AG04450 (cell line): ENCODE data around the gene GABRD. TPM values are rescaled to one million over a fixed set of nuclear protein-coding genes. Genes with fewer than 3 reads are reported as not detected.

ENCODE experiments used
- CTCF ChIA-PET: fragments of 300-600, 350-600 bp; formaldehyde crosslinking; extraction: SDS; loops from one replicate; lab custom pipeline; 2022; ENCODE audit warnings: antibody characterized with exemption, inconsistent platforms; lab: Charles Lee
- POLR2A ChIA-PET: fragments of 350-600 bp; formaldehyde crosslinking; extraction: SDS; loops from one replicate; lab custom pipeline; 2021; ENCODE audit warnings: antibody characterized with exemption, inconsistent platforms; lab: Yijun Ruan, JAX
- DNase-seq: peaks from one replicate; pipeline ENCODE4 v3.0.0-alpha.2; 2011; ENCODE audit warnings: low read depth, low spot score
- H3K27ac ChIP-seq: one replicate; pipeline ENCODE4 v1.5.1; 2012; ENCODE audit warnings: low read depth, low read length, control low read depth
- H3K27me3 ChIP-seq: one replicate; pipeline ENCODE4 v1.6.0; 2012; ENCODE audit warnings: low read length; ENCODE audit not compliant: control insufficient read depth, insufficient read depth
- H3K4me3 ChIP-seq: 2 replicates; pipeline ENCODE4 v1.5.1; 2011; ENCODE audit warnings: mild to moderate bottlenecking, low read depth, low read length, control low read depth
- H3K9me3 ChIP-seq: 2 replicates; pipeline ENCODE4 v1.5.1; 2012; ENCODE audit warnings: low read length; ENCODE audit not compliant: control insufficient read depth, insufficient read depth
- polyA plus RNA-seq: library from polyadenylated mRNA; depleted of rRNA; stranded (reverse); fragments of >200 nt; gene quantifications from 2 replicates; pipeline ENCODE4 v1.2.3, GENCODE V29; 2011
- TF ChIP-seq, protein P1 (sequence below): IDR thresholded peaks from 2 replicates; pipeline ENCODE4 v1.5.1; 2011; ENCODE audit warnings: low read depth, low read length, control low read depth, inconsistent platforms

GABRD gene
- polyA plus RNA-seq, 1 experiment, result not detected

DNA sequence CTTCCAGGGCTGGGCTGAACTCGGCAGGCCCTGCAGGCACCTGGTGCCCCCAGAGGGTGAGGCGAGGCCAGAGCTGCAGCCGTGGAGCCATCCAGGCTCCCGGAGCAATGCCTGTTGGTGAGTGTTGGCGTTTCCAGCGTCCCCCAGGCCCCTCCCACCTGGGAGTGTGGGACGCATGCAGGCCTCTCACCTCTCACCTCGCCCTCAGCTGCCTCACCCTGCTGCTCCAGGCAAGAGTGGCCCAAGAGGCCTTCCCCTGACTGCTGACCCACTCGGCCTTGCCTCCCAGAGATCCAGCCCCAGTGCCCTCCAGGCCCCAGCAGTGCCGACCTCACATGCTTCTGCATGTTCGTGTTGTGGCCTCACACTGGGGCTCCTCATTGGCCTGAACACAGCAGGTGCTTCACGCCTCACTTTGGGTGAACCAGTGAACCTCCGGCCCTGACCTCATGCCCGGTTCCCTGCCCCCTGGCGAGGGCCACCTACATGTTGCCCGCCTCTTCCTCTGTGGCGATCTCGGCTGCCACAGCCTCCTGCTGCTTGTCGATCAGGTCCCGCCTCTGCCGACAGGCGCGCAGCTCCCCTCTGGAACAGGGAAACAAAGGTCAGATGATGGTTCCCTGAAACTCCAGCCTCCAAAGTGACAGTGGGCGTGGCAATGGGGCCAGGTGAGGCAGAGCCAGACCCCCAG is 32.5 kb upstream of the GABRD start:
- Histone ChIP-seq H3K4me3 (no peak overlapping the region), H3K9me3 (peaks cover 19% of the 10 kb centered on the region), H3K27me3 (peaks cover 11% of the 10 kb centered on the region), H3K27ac (no peak overlapping the region)
- CTCF ChIA-PET, result no interaction called here
- POLR2A ChIA-PET, result no interaction called here
- no peak for DNase-seq
- TF ChIP-seq, protein P1, sequence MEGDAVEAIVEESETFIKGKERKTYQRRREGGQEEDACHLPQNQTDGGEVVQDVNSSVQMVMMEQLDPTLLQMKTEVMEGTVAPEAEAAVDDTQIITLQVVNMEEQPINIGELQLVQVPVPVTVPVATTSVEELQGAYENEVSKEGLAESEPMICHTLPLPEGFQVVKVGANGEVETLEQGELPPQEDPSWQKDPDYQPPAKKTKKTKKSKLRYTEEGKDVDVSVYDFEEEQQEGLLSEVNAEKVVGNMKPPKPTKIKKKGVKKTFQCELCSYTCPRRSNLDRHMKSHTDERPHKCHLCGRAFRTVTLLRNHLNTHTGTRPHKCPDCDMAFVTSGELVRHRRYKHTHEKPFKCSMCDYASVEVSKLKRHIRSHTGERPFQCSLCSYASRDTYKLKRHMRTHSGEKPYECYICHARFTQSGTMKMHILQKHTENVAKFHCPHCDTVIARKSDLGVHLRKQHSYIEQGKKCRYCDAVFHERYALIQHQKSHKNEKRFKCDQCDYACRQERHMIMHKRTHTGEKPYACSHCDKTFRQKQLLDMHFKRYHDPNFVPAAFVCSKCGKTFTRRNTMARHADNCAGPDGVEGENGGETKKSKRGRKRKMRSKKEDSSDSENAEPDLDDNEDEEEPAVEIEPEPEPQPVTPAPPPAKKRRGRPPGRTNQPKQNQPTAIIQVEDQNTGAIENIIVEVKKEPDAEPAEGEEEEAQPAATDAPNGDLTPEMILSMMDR, result no peak

DNA sequence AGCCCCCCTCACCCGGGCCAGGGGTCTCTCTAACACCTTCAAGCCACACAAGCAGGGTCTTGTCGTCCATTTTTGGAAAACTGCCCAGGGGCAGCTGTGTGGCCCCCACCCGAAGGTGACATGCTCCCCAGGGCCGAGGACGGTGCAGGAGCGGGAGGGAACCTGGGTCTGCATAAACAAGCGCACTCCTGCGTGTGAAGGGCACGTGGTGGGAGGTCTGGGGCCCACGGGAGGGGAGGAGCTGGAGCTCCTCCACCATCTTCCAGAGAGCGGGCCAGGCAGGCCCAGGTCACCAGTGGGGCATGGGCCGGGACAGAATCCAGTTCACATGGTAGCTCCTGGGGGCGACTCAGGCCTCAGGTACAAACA is 32.0 kb upstream of the GABRD start:
- Histone ChIP-seq H3K27me3 (peaks cover 11% of the 10 kb centered on the region), H3K27ac (no peak overlapping the region), H3K4me3 (no peak overlapping the region), H3K9me3 (peaks cover 14% of the 10 kb centered on the region)
- TF ChIP-seq, protein P1, result no peak
- POLR2A ChIA-PET, result no interaction called here
- CTCF ChIA-PET, result no interaction called here
- no peak for DNase-seq

DNA sequence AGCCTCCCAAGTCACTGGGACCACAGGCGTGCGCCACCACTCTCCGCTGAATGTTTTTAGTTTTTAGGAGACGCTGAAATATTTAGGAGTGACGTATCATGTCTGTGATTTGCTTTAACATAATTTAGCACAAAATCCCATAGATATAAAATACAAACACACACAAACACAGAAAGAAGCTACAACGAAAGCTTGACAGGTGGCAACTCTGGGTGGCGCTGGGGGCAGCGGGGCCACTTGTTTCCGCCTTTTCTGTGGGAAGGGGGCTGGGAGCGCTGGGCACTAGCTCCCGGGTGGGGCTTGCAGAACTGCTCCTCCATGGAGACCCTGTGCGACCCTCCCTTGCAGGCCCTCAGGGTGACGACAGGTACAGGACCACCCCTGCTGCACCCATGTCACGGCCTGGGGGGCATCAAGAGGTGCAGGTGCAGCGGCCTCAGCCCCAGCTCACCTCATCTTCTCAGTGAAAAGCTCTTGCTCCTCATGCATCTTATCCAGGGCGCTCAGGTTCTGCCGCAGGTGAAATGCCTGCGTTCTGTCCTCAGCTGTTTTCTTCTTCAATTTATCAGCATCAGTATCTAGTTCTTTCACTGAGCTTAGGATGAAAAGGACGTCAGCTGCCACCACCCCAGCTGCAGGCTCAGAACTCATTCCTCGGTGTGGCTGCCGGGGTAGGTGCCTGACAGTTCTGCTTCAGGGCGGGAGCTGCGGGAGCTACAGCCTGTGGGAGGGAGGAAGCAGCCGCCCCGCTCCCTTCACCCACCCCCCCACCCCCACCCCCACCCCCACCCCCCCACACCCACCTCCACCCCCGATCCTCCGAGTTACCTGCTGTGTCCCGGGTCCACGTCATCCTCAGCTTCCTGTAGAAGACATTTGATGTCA is 30.8 kb upstream of the GABRD start:
- POLR2A ChIA-PET, result no interaction called here
- H3K27me3 ChIP-seq, result peaks cover 11% of the 10 kb centered on the region
- peaks cover 2% of the 10 kb centered on the region; the same call in 1 of the 2 replicates for H3K9me3 ChIP-seq
- CTCF ChIA-PET, result interaction anchor here (0.7 kb wide), 1 partner anchor 28 kb away, joined by 4 read pairs; no protein-coding TSS in a partner anchor
- TF ChIP-seq, protein P1, result no peak
- no peak overlapping the region for H3K4me3 ChIP-seq
- no peak for DNase-seq
- no peak overlapping the region for H3K27ac ChIP-seq

DNA sequence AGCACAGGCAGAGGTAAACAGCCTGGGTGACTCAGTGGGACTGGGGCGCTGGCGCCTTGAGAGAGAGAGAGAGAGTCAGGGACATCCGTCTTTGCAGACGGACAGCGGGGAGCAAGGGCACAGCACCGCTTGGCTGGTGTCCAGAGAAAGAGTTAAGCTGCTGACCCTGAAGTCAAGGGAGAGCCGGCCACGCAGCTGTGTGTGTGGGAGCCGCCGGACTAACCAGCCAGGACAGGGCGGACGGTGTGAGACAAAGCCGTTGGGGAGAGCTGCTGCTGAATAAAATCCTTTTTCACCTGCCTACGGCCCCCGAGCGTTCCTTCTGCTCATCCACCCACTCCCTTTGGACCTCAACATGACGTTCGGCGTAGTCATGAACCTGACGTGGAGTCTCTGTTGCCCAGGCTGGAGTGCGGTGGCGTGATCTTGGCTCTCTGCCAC is 30.0 kb upstream of the GABRD start:
- CTCF ChIA-PET, result interaction anchor here (0.7 to 1.0 kb wide), 2 partner anchors 29 kb away, joined by 4 read pairs; no protein-coding TSS in a partner anchor
- POLR2A ChIA-PET, result no interaction called here
- no peak for DNase-seq
- peaks cover 11% of the 10 kb centered on the region for H3K27me3 ChIP-seq
- H3K4me3 ChIP-seq, result no peak overlapping the region
- no peaks in the 10 kb centered on the region; the same call in 1 of the 2 replicates for H3K9me3 ChIP-seq
- TF ChIP-seq, protein P1, result no peak
- no peak overlapping the region for H3K27ac ChIP-seq
